PC-9 (cell line): ENCODE data around the gene TEC. TPM values are rescaled to one million over a fixed set of nuclear protein-coding genes. Genes with fewer than 3 reads are reported as not detected.

Source experiments
- BruUV-seq: library from RNA; stranded (reverse); fragments of 400-500 nt; replicated peaks from 2 replicates; lab custom pipeline; 2021; lab: Mats Ljungman, UMichigan
- CTCF ChIA-PET: fragments of 300-600 bp; sonication (Branson Sonifier 250); formaldehyde crosslinking; loops from one replicate; lab custom pipeline; 2022; ENCODE audit warnings: antibody characterized with exemption; lab: Charles Lee
- POLR2A ChIA-PET: fragments of 300-600 bp; sonication (Branson Sonifier 250); formaldehyde crosslinking; loops from one replicate; lab custom pipeline; 2022; ENCODE audit warnings: antibody characterized with exemption; ENCODE audit not compliant: unreplicated experiment; lab: Charles Lee
- DNase-seq, 2 experiments: peaks; one replicate each; pipeline versions ENCODE4 v3.0.0 to v3.0.0-alpha.2; 2015 to 2022; ENCODE audit warnings: mixed read lengths in 1 of 2
- H2AFZ ChIP-seq: fragments of 200-600 bp; sonication (generic); 2 replicates; pipeline ENCODE4 v1.8.1; 2017; ENCODE audit warnings: antibody characterized with exemption
- H3F3A ChIP-seq: fragments of 200-600 bp; sonication (generic); 2 replicates; pipeline ENCODE4 v1.8.1; 2017; ENCODE audit warnings: antibody characterized with exemption, mild to moderate bottlenecking, low read depth; ENCODE audit not compliant: insufficient read depth
- H3K27ac ChIP-seq: fragments of 200-600 bp; sonication (generic); 2 replicates; pipeline ENCODE4 v1.6.1; 2016; ENCODE audit warnings: mixed run types
- H3K27me3 ChIP-seq: fragments of 200-600 bp; sonication (generic); 2 replicates; pipeline ENCODE4 v1.6.1; 2016; ENCODE audit warnings: low read depth, mixed run types; ENCODE audit not compliant: insufficient read depth
- H3K36me3 ChIP-seq: fragments of 200-600 bp; sonication (generic); 2 replicates; pipeline ENCODE4 v1.6.1; 2016; ENCODE audit warnings: low read depth, mixed run types
- H3K4me1 ChIP-seq: fragments of 200-600 bp; sonication (generic); replicated peaks from 2 replicates; pipeline ENCODE4 v1.6.1; 2016; ENCODE audit warnings: mixed run types; ENCODE audit not compliant: insufficient read depth
- H3K4me2 ChIP-seq: fragments of 200-600 bp; sonication (generic); 2 replicates; pipeline ENCODE4 v1.6.1; 2017; ENCODE audit warnings: mixed run types
- H3K4me3 ChIP-seq: fragments of 200-600 bp; sonication (generic); 2 replicates; pipeline ENCODE4 v1.6.1; 2016; ENCODE audit warnings: mixed run types
- H3K79me2 ChIP-seq: fragments of 200-600 bp; sonication (generic); 2 replicates; pipeline ENCODE4 v1.6.1; 2017; ENCODE audit warnings: low read depth, mixed run types
- H3K9me2 ChIP-seq: fragments of 200-600 bp; sonication (generic); 2 replicates; pipeline ENCODE4 v1.8.1; 2017; ENCODE audit warnings: mild to moderate bottlenecking; ENCODE audit not compliant: insufficient read depth
- H3K9me3 ChIP-seq: fragments of 200-600 bp; sonication (generic); 2 replicates; pipeline ENCODE4 v1.8.1; 2016; ENCODE audit warnings: low read depth; ENCODE audit not compliant: insufficient read depth
- H4K20me1 ChIP-seq: fragments of 200-600 bp; sonication (generic); 2 replicates; pipeline ENCODE4 v1.8.1; 2017; ENCODE audit not compliant: insufficient read depth
- EZH2 ChIP-seq: fragments of 200-600 bp; sonication (generic); IDR thresholded peaks from 2 replicates; pipeline ENCODE4 v1.8.0; 2017; ENCODE audit warnings: antibody characterized with exemption, low read depth
- intact Hi-C: fragments of 100-400 bp; cut with micrococcal nuclease; formaldehyde crosslinking; loops from one replicate; pipeline ENCODE4 v1.10.0; 2022; ENCODE audit not compliant: unreplicated experiment
- total RNA-seq: library from RNA; stranded (reverse); gene quantifications from 2 replicates; pipeline ENCODE4 v1.2.3, GENCODE V29; 2021
- TF ChIP-seq, protein P1 (sequence below): fragments of 200-600 bp; sonication (generic); conservative IDR thresholded peaks from 2 replicates; pipeline ENCODE4 v1.6.1; 2017; ENCODE audit warnings: mixed run types, antibody characterized with exemption, mild to moderate bottlenecking, moderate library complexity

Gene TEC
- total RNA-seq, 1 experiment from 2014 or later = 6.2 TPM

DNA sequence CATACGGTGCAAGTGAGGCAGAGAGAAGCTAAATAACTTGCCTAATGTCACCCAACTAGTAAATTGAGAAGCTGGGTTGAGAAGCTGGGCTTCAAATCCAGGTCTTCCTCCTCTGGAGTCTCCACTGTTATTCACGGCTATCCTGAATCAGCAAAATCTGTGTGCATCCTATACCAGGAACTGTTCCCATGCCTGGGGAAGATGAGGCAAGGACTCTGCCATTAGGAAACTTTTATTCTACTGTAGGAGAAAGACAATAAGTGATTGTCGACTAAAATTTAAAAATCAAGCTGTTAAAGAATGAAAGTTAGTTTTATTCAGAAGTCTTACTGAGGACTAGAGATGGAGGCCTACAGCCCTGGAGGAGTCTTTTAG lies 872 bp upstream of the TEC start:
- CTCF ChIA-PET = no interaction called here
- peak overlapping the region; percentile 58 for H3K4me3 ChIP-seq
- POLR2A ChIA-PET = interaction anchor here (0.6 to 0.7 kb wide), 2 partner anchors 33 to 569 kb away, joined by 3 read pairs; no protein-coding TSS in a partner anchor
- H3K27me3 ChIP-seq = no peaks in the 10 kb centered on the region
- DNase-seq = no peak
- H3K4me2 ChIP-seq = peak overlapping the region; percentile 91
- H3K9me2 ChIP-seq = no peaks in the 10 kb centered on the region
- peaks cover 26% of the 10 kb centered on the region for H3F3A ChIP-seq
- intact Hi-C loops = no loop called here
- H3K4me1 ChIP-seq = peaks cover 23% of the 10 kb centered on the region
- H3K79me2 ChIP-seq = peaks cover 33% of the 10 kb centered on the region
- no peaks in the 10 kb centered on the region for H4K20me1 ChIP-seq
- no peaks in the 10 kb centered on the region; the same call in 1 of the 2 replicates for H3K9me3 ChIP-seq
- no peaks in the 10 kb centered on the region for H3K36me3 ChIP-seq
- no peak for TF ChIP-seq EZH2
- TF ChIP-seq, protein P1, sequence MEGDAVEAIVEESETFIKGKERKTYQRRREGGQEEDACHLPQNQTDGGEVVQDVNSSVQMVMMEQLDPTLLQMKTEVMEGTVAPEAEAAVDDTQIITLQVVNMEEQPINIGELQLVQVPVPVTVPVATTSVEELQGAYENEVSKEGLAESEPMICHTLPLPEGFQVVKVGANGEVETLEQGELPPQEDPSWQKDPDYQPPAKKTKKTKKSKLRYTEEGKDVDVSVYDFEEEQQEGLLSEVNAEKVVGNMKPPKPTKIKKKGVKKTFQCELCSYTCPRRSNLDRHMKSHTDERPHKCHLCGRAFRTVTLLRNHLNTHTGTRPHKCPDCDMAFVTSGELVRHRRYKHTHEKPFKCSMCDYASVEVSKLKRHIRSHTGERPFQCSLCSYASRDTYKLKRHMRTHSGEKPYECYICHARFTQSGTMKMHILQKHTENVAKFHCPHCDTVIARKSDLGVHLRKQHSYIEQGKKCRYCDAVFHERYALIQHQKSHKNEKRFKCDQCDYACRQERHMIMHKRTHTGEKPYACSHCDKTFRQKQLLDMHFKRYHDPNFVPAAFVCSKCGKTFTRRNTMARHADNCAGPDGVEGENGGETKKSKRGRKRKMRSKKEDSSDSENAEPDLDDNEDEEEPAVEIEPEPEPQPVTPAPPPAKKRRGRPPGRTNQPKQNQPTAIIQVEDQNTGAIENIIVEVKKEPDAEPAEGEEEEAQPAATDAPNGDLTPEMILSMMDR = no peak
- H3K27ac ChIP-seq = peak overlapping the region; percentile 83
- H2AFZ ChIP-seq = peak overlapping the region; percentile 97
- TSS peak; percentile 81 for BruUV-seq

DNA sequence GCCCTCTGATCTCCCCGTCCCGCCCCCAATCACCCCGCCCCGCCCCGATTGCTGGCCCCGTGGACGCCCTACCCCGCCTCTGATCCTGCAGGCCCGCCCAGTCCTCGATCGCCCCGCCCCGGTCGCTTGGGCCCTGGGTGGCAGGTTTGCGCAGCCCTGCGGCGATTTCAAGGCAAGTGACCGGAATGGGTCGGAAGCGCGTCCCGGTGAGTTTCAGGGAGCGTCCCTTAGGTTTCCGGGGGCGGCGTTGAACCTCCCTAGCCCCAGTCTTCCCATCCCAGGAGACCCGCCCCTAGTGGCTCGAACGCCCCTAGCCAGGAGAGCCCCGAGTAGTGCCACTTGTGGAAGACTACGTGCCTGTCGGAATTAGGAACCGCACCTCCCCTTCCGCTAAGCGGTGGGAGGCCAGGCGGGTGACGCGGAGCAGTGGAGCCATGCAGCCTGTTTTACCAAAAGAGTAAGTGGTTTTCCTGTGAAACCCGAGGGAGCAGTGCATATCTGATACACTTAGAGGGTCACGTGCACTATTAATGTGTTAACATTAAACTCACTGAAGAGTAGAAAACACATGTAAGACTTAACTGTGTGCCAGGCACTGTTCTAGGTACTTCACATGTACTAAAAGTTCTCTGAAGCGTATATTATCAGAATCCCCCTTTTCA lies 354 bp upstream of the TEC start:
- no peak for TF ChIP-seq EZH2
- TF ChIP-seq, protein P1 = peak; percentile 39; the same call in 1 of the 2 replicates
- Histone ChIP-seq H3K4me2 (peak overlapping the region; percentile 91), H4K20me1 (no peaks in the 10 kb centered on the region), H3K79me2 (peaks cover 35% of the 10 kb centered on the region), H3F3A (peaks cover 26% of the 10 kb centered on the region), H3K27ac (peak overlapping the region; percentile 97), H3K4me1 (peaks cover 23% of the 10 kb centered on the region), H3K36me3 (no peaks in the 10 kb centered on the region), H3K9me3 (no peaks in the 10 kb centered on the region; the same call in 1 of the 2 replicates), H3K27me3 (no peaks in the 10 kb centered on the region), H2AFZ (peak overlapping the region; percentile 97), H3K4me3 (peak overlapping the region; percentile 58), H3K9me2 (no peaks in the 10 kb centered on the region)
- POLR2A ChIA-PET = interaction anchor here (0.6 to 0.7 kb wide), 2 partner anchors 32 to 570 kb away, joined by 3 read pairs; no protein-coding TSS in a partner anchor
- peak; percentile 85 to 94 for DNase-seq
- no TSS peak for BruUV-seq
- intact Hi-C loops = loop anchor here (1.0 to 5.0 kb wide), 3 partner anchors 72 to 358 kb away; partner anchors contain the start of genes NFXL1 and SLAIN2
- CTCF ChIA-PET = no interaction called here

DNA sequence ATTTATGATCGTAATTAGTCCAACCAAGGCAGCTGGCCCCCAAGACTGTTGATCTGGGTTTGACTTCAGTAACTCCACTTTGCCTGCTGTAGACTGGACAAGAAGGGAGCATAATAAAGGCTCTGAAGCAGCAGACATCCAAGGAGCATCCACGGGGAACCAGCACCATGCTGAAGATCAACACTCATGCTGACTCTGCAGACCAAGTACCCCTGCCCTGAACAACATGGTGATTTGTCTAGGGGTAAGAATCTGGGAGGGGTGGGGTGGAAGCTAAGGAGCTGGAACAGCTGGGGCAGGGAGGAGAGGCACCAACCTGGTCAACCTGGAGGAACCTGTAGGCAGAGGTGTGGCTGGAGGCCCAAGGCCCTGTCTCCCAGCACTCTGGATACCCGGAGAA lies 2.1 kb downstream of the TEC start:
- Histone ChIP-seq H3K27me3 (no peaks in the 10 kb centered on the region), H3K9me2 (no peaks in the 10 kb centered on the region), H3K4me1 (peaks cover 23% of the 10 kb centered on the region), H3K27ac (peak overlapping the region; percentile 97), H3K79me2 (peaks cover 39% of the 10 kb centered on the region), H2AFZ (no peak overlapping the region), H3K4me3 (peak overlapping the region; percentile 92; the same call in 1 of the 2 replicates), H4K20me1 (no peaks in the 10 kb centered on the region), H3K36me3 (no peaks in the 10 kb centered on the region), H3K4me2 (peak overlapping the region; percentile 93), H3F3A (peaks cover 26% of the 10 kb centered on the region), H3K9me3 (no peaks in the 10 kb centered on the region; the same call in 1 of the 2 replicates)
- ChIA-PET CTCF (no interaction called here), POLR2A (no interaction called here)
- no peak for DNase-seq
- no peak for TF ChIP-seq EZH2
- TF ChIP-seq, protein P1 = no peak
- BruUV-seq = no TSS peak
- intact Hi-C loops = loop anchor here (5.0 kb wide), 2 partner anchors 75 to 355 kb away; partner anchors contain the start of genes NFXL1 and SLAIN2
